Calu3 (cell line): ENCODE measurements around the gene MSRB2. TPM values are rescaled to one million over a fixed set of nuclear protein-coding genes. Genes with fewer than 3 reads are reported as not detected.

Experiments
- BruUV-seq: library from RNA; stranded (reverse); fragments of 400-500 nt; replicated peaks from 2 replicates; lab custom pipeline; 2021; lab: Mats Ljungman, UMichigan
- CTCF ChIA-PET: fragments of 300-600 bp; sonication (Branson Sonifier 250); formaldehyde crosslinking; loops from one replicate; lab custom pipeline; 2022; ENCODE audit warnings: antibody characterized with exemption; lab: Charles Lee
- DNase-seq: peaks from one replicate; pipeline ENCODE4 v3.0.0; 2022
- H3K27ac Mint-ChIP-seq: one replicate; pipeline ENCODE4 v1.8.0; 2022; ENCODE audit warnings: mixed read lengths; ENCODE audit not compliant: unreplicated experiment
- H3K27me3 Mint-ChIP-seq: one replicate; pipeline ENCODE4 v1.8.0; 2022; ENCODE audit warnings: mixed read lengths; ENCODE audit not compliant: unreplicated experiment
- H3K36me3 Mint-ChIP-seq: one replicate; pipeline ENCODE4 v1.8.0; 2022; ENCODE audit warnings: mild to moderate bottlenecking, moderate library complexity, mixed read lengths; ENCODE audit not compliant: insufficient read depth, unreplicated experiment
- H3K4me1 Mint-ChIP-seq: one replicate; pipeline ENCODE4 v1.8.0; 2022; ENCODE audit warnings: mild to moderate bottlenecking, low read depth, mixed read lengths; ENCODE audit not compliant: unreplicated experiment
- H3K4me3 Mint-ChIP-seq: one replicate; pipeline ENCODE4 v1.8.0; 2022; ENCODE audit warnings: mild to moderate bottlenecking, low read depth, moderate library complexity, mixed read lengths; ENCODE audit not compliant: unreplicated experiment
- H3K9me3 Mint-ChIP-seq: one replicate; pipeline ENCODE4 v1.8.0; 2022; ENCODE audit warnings: low read depth, mixed read lengths; ENCODE audit not compliant: unreplicated experiment
- intact Hi-C: fragments of 100-400 bp; cut with micrococcal nuclease; formaldehyde crosslinking; loops from one replicate; pipeline ENCODE4 v1.10.0; 2022; ENCODE audit not compliant: unreplicated experiment
- total RNA-seq: library from RNA; stranded (reverse); gene quantifications from 2 replicates; pipeline ENCODE4 v1.2.3, GENCODE V29; 2022
- TF ChIP-seq, protein P1 (sequence below): fragments of 200-600 bp; IDR thresholded peaks from one replicate; pipeline ENCODE4 v1.8.0; 2022; ENCODE audit warnings: antibody characterized with exemption; ENCODE audit not compliant: unreplicated experiment

Gene MSRB2
- total RNA-seq, 1 experiment from 2014 or later, result 12.6 TPM

DNA sequence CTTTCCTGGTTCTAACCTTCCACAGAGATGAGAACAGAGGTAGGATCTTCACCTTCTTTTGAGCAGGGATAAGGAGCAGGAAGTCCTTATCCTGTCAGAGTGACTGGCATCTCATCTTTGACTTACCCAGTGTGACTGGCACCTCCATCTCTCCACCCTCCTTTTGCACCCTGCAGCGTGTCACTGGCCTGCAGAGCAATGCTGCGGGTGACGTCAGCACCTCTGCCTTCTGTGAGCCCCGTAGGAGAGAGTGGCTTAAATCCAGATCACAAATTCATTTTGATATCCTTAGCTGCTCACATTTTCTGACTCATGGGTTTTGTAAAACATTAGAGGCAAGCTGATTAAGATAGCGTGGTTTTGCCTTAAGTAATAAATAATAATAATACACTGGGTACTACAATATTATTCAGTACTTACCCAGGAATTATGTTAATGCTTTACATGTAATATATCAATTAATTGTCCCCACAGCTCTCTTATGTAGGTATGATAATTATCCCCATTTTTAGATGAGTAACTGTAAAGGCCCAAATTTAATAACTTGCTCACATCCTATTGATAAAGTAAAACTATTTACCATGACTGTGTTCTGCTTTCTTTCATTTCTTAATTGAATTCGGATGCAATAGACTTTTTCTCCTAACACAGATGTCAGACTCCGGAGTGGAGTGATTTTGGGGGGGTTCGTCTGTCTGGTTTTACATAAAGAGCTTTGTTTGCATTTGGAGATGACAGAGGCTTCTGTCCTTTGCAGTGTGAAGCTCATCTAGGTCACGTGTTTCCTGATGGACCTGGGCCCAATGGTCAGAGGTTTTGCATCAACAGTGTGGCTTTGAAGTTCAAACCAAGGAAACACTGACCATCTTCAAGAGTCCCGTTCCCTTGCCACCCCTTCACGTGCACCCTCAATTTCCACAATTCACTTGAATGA is 24.9 kb downstream of the MSRB2 start:
- Mint-ChIP-seq H3K27me3 (no peaks in the 10 kb centered on the region), H3K4me1 (no peaks in the 10 kb centered on the region), H3K4me3 (no peak overlapping the region), H3K36me3 (peaks cover 1% of the 10 kb centered on the region), H3K27ac (no peak overlapping the region), H3K9me3 (peaks cover 2% of the 10 kb centered on the region)
- DNase-seq, result no peak
- intact Hi-C loops, result no loop called here
- CTCF ChIA-PET, result no interaction called here
- TF ChIP-seq, protein P1, sequence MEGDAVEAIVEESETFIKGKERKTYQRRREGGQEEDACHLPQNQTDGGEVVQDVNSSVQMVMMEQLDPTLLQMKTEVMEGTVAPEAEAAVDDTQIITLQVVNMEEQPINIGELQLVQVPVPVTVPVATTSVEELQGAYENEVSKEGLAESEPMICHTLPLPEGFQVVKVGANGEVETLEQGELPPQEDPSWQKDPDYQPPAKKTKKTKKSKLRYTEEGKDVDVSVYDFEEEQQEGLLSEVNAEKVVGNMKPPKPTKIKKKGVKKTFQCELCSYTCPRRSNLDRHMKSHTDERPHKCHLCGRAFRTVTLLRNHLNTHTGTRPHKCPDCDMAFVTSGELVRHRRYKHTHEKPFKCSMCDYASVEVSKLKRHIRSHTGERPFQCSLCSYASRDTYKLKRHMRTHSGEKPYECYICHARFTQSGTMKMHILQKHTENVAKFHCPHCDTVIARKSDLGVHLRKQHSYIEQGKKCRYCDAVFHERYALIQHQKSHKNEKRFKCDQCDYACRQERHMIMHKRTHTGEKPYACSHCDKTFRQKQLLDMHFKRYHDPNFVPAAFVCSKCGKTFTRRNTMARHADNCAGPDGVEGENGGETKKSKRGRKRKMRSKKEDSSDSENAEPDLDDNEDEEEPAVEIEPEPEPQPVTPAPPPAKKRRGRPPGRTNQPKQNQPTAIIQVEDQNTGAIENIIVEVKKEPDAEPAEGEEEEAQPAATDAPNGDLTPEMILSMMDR, result no peak
- BruUV-seq, result no TSS peak

DNA sequence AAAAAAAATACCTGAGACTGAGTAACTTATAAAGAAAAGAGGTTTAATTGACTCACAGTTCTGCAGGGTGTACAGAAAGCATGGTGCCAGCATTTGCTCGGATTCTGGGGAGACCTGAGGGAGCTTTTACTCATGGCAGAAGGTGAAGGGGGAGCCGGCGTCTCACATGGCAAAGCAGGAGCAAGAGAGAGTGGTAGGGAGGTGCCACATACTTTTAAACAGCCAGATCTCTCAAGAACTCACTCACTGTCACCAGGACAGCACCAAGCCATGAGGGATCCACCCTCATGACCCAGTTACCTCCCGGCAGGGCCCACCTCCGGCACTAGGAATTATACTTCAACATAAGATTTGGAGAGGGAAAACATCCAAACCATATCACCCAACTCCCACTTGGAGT is 25.8 kb downstream of the MSRB2 start:
- CTCF ChIA-PET, result no interaction called here
- BruUV-seq, result no TSS peak
- H3K27me3 Mint-ChIP-seq, result no peaks in the 10 kb centered on the region
- H3K9me3 Mint-ChIP-seq, result peaks cover 2% of the 10 kb centered on the region
- H3K27ac Mint-ChIP-seq, result no peak overlapping the region
- no peak for DNase-seq
- TF ChIP-seq, protein P1, result no peak
- intact Hi-C loops, result no loop called here
- H3K4me1 Mint-ChIP-seq, result no peaks in the 10 kb centered on the region
- no peak overlapping the region for H3K4me3 Mint-ChIP-seq
- no peaks in the 10 kb centered on the region for H3K36me3 Mint-ChIP-seq

DNA sequence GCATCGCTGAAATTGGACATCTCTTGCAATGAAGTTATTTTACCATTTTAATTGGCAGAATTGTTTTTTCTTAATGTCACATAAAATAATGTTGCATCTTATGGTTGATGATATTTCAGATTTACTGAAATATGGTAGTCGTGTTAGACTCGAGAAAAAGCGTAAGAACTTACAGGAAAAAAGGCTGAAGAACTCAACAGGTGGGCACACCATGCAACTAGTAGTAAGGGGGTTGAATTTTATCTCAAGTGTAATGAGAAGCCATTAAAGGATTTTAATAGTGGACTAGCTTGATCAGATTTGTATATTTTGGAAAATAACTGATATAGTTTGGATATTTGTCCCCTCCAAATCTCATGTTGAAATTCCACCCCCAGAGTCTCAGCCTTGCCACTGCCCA is 41.1 kb downstream of the MSRB2 start:
- BruUV-seq, result no TSS peak
- H3K4me3 Mint-ChIP-seq, result no peak overlapping the region
- H3K4me1 Mint-ChIP-seq, result no peaks in the 10 kb centered on the region
- peaks cover 26% of the 10 kb centered on the region for H3K27me3 Mint-ChIP-seq
- no peak for DNase-seq
- CTCF ChIA-PET, result no interaction called here
- no peak overlapping the region for H3K27ac Mint-ChIP-seq
- TF ChIP-seq, protein P1, result no peak
- intact Hi-C loops, result no loop called here
- no peaks in the 10 kb centered on the region for H3K9me3 Mint-ChIP-seq
- no peaks in the 10 kb centered on the region for H3K36me3 Mint-ChIP-seq

DNA sequence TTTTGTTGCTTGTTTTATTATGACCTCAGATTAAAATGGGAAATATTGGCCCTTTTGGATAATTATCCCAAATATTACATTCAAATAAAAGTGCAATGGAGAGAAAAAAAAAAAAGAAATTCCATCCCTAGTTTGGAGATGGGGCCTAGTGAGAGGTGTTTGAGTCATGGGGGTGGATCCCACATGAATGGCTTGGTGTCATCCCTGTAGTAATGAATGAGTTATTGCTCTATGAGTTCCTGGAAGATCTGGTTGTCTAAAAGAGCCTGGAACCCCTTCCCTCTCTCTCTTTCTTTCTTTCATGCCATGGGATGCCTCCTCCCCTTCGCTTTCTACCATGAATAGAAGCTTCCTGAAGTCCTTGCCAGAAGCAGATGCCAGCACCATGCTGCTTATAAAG is 44.3 kb downstream of the MSRB2 start:
- Mint-ChIP-seq H3K4me3 (no peak overlapping the region), H3K36me3 (no peaks in the 10 kb centered on the region), H3K27ac (no peak overlapping the region), H3K27me3 (peaks cover 26% of the 10 kb centered on the region), H3K4me1 (no peaks in the 10 kb centered on the region), H3K9me3 (no peaks in the 10 kb centered on the region)
- CTCF ChIA-PET, result no interaction called here
- intact Hi-C loops, result no loop called here
- TF ChIP-seq, protein P1, result no peak
- BruUV-seq, result no TSS peak
- DNase-seq, result no peak
